ENCODE measurements around the gene TMPRSS9. TPM values are rescaled to one million over a fixed set of nuclear protein-coding genes. Genes with fewer than 3 reads are reported as not detected.

Gene TMPRSS9
- total and polyA plus RNA-seq, 2 of the 13 experiments (the other 11 are each of a cell fraction or from before 2014, with no cell fraction given): 2.5 to 5.2 TPM

DNA sequence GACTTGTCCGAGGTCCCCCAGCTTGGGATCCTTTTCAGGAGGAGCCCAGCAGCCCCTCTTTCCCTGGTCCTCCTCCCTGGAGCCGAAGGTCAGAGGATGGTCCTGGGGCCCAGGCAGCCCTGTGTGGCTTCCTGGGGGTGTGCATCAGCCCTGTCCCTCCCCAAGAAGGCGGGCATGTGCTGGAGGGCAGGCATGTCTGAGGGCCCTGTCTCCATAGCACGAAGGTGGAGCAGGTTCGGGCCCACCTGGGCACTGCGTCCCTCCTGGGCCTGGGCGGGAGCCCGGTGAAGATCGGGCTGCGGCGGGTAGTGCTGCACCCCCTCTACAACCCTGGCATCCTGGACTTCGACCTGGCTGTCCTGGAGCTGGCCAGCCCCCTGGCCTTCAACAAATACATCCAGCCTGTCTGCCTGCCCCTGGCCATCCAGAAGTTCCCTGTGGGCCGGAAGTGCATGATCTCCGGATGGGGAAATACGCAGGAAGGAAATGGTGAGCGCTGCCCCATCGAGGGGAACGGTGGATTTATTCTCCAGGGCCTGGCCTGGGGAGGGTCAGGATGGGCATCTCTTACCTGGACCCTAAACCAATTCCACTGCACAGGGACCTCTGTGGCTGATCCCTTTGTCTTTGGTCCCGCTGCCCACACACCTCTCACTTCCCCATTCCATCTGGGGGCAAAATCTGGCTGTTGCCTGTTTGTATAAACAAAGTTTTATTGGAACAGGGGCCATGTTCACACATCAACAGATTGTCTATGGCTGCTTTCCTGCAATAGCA is 56.4 kb downstream of the TMPRSS9 start (continued):
- TF ChIP-seq YY1 (IDR thresholded peaks at IDR 0.05; ENCODE audit: insufficient read depth, insufficient replicate concordance, low read depth, low read length): peak; percentile 50
- no peak for TF ChIP-seq CREB3 (CRISPR knock-in tag; IDR thresholded peaks at IDR 0.05)
- TF ChIP-seq EEA1 (CRISPR knock-in tag; IDR thresholded peaks at IDR 0.05; ENCODE audit: borderline replicate concordance): no peak
- no peak for TF ChIP-seq IRX3 (CRISPR knock-in tag; IDR thresholded peaks at IDR 0.05; ENCODE audit: borderline replicate concordance, low read depth)
- peak; percentile 52; the same call in 1 of the 2 replicates for TF ChIP-seq SIN3A (IDR thresholded peaks at IDR 0.05; ENCODE audit: borderline replicate concordance, low read depth, low read length)
- no peak for TF ChIP-seq TEF (CRISPR knock-in tag; IDR thresholded peaks at IDR 0.05)
- TF ChIP-seq ZNF629 (CRISPR knock-in tag; conservative IDR thresholded peaks at IDR 0.05): peak; percentile 30; the same call in 1 of the 2 replicates
- no peak for TF ChIP-seq ZNF260 (CRISPR knock-in tag; IDR thresholded peaks at IDR 0.05; ENCODE audit: borderline replicate concordance, low read depth)
- TF ChIP-seq ZNF790 (CRISPR knock-in tag; IDR thresholded peaks at IDR 0.05; ENCODE audit: borderline replicate concordance): peak; percentile 88; the same call in 1 of the 2 replicates
- no peak for TF ChIP-seq ZNF562 (CRISPR knock-in tag; IDR thresholded peaks at IDR 0.05; ENCODE audit: borderline replicate concordance)
- peak; percentile 96 for TF ChIP-seq KDM2A (CRISPR knock-in tag; IDR thresholded peaks at IDR 0.05; ENCODE audit: borderline replicate concordance, low read depth)
- TF ChIP-seq ZNF646 (CRISPR knock-in tag; IDR thresholded peaks at IDR 0.05): no peak
- no peak for TF ChIP-seq ZNF549 (CRISPR knock-in tag; IDR thresholded peaks at IDR 0.05)
- TF ChIP-seq POLR2AphosphoS5 (IDR thresholded peaks at IDR 0.05; ENCODE audit: low read depth, low read length): peak; percentile 68
- TF ChIP-seq, protein P1, sequence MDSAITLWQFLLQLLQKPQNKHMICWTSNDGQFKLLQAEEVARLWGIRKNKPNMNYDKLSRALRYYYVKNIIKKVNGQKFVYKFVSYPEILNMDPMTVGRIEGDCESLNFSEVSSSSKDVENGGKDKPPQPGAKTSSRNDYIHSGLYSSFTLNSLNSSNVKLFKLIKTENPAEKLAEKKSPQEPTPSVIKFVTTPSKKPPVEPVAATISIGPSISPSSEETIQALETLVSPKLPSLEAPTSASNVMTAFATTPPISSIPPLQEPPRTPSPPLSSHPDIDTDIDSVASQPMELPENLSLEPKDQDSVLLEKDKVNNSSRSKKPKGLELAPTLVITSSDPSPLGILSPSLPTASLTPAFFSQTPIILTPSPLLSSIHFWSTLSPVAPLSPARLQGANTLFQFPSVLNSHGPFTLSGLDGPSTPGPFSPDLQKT (CRISPR knock-in tag; IDR thresholded peaks at IDR 0.05; ENCODE audit: borderline replicate concordance): no peak
- no peak for TF ChIP-seq TRIM22 (IDR thresholded peaks at IDR 0.05)
- 0 out of 2 replicates have a peak, but pooled peaks have one; percentile 41 for TF ChIP-seq NAIF1 (CRISPR knock-in tag; IDR thresholded peaks at IDR 0.05; ENCODE audit: borderline replicate concordance)
